ENCODE measurements around the gene MATR3.

MATR3 gene

GRCh38 chr5:139361835-139362429 lies 68.4 kb downstream of the MATR3 start:
- Histone ChIP-seq H3K4me3 (no peak overlapping the region), H3K27ac (no peak overlapping the region)
- DNase-seq (ENCODE audit: low spot score), result no peak
- TF ChIP-seq CTCF (IDR thresholded peaks at IDR 0.05), result no peak

GRCh38 chr5:139363937-139364336 lies 70.4 kb downstream of the MATR3 start:
- no peak for DNase-seq (ENCODE audit: low spot score)
- TF ChIP-seq CTCF (IDR thresholded peaks at IDR 0.05), result no peak
- Histone ChIP-seq H3K4me3 (no peak overlapping the region), H3K27ac (no peak overlapping the region)

- Histone ChIP-seq H3K4me3 (no peak overlapping the region), H3K27ac (no peak overlapping the region)
- no peak for DNase-seq (ENCODE audit: low spot score)
- no peak for TF ChIP-seq CTCF (IDR thresholded peaks at IDR 0.05)
These were observed 70.9 kb downstream of the MATR3 start for GRCh38 chr5:139364466-139364865.

GRCh38 chr5:139368613-139369012 lies 75.1 kb downstream of the MATR3 start:
- DNase-seq (ENCODE audit: low spot score), result no peak

GRCh38 chr5:139369181-139369580 lies 75.6 kb downstream of the MATR3 start:
- H3K4me3 ChIP-seq, result no peak overlapping the region
- no peak overlapping the region for H3K27ac ChIP-seq
- no peak for TF ChIP-seq CTCF (IDR thresholded peaks at IDR 0.05)
- no peak for DNase-seq (ENCODE audit: low spot score)

More at GRCh38 chr5:139368613-139369012, 75.1 kb downstream of the MATR3 start:
- Histone ChIP-seq H3K27ac (no peak overlapping the region), H3K4me3 (no peak overlapping the region)
- no peak for TF ChIP-seq CTCF (IDR thresholded peaks at IDR 0.05)

GRCh38 chr5:139371482-139372435 lies 78.2 kb downstream of the MATR3 start:
- DNase-seq (ENCODE audit: low spot score), result no peak
- no peak overlapping the region for H3K27ac ChIP-seq
- TF ChIP-seq CTCF (IDR thresholded peaks at IDR 0.05), result no peak
- no peak overlapping the region for H3K4me3 ChIP-seq

Data from coronary artery (tissue), 2 donors.